Subcutaneous adipose tissue (tissue), 4 donors: Measurements from ENCODE around the gene MYO1A. TPM values are rescaled to one million over a fixed set of nuclear protein-coding genes. Genes with fewer than 3 reads are reported as not detected.

Experiments used
- total RNA-seq, 4 donors: library from RNA; depleted of rRNA; stranded (reverse); fragments of >200 nt; gene quantifications; one replicate each; pipeline ENCODE4 v1.1.0, GENCODE V29; 2016
- TF ChIP-seq, protein P1 (sequence below): fragments of 450-650 bp; IDR thresholded peaks from one replicate; pipeline ENCODE4 v1.5.1; 2016; ENCODE audit warnings: low read depth, mild to moderate bottlenecking, control low read depth, antibody characterized with exemption, moderate library complexity

The MYO1A gene
- total RNA-seq, 4 donors from 2014 or later: 0.33 to 1.1 (median 0.51) TPM; not detected in 1

GRCh38 chr12:57063991-57064685 is 14.2 kb upstream of the MYO1A start:
- TF ChIP-seq, protein P1, sequence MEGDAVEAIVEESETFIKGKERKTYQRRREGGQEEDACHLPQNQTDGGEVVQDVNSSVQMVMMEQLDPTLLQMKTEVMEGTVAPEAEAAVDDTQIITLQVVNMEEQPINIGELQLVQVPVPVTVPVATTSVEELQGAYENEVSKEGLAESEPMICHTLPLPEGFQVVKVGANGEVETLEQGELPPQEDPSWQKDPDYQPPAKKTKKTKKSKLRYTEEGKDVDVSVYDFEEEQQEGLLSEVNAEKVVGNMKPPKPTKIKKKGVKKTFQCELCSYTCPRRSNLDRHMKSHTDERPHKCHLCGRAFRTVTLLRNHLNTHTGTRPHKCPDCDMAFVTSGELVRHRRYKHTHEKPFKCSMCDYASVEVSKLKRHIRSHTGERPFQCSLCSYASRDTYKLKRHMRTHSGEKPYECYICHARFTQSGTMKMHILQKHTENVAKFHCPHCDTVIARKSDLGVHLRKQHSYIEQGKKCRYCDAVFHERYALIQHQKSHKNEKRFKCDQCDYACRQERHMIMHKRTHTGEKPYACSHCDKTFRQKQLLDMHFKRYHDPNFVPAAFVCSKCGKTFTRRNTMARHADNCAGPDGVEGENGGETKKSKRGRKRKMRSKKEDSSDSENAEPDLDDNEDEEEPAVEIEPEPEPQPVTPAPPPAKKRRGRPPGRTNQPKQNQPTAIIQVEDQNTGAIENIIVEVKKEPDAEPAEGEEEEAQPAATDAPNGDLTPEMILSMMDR: no peak

DNA sequence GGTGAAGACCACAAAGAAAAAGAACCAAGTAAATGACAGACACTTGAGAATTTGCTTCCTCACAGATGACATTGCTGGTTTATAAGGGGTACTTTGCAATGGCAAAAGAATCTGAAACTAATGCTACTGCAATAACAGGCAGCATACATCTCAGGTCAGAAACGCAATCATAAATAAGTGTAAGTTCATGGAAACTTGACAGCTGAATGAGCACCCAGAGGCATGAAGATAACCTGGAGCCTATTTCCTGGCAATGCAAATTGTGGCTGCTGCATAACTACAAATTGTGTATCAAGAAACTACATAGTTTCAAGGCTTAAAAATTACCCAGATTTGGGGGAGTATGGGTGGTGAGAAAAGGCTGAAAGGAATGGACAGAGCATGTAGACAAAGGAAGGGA is 8.5 kb upstream of the MYO1A start:
- TF ChIP-seq, protein P1: no peak

GRCh38 chr12:57057067-57057751 is 7.3 kb upstream of the MYO1A start:
- TF ChIP-seq, protein P1: no peak

- TF ChIP-seq, protein P1: no peak
These were observed 5.9 kb upstream of the MYO1A start for GRCh38 chr12:57055824-57056223.

- TF ChIP-seq, protein P1: no peak
These were observed 1.1 kb upstream of the MYO1A start for GRCh38 chr12:57051011-57051410.

- TF ChIP-seq, protein P1: no peak
These were observed 846 bp downstream of the MYO1A start for GRCh38 chr12:57049119-57049446.

- TF ChIP-seq, protein P1: no peak
These were observed 1.4 kb downstream of the MYO1A start for GRCh38 chr12:57048423-57049118.
